GM12878 (cell line): ENCODE results near the gene SYCP2.

Experiments used
- BRCA1 ChIP-seq: IDR thresholded peaks from 2 replicates; pipeline ENCODE4 v1.6.1; 2011; ENCODE audit warnings: low read depth, low read length, improper control_type of control experiment
- POLR2A ChIP-seq: IDR thresholded peaks from 2 replicates; pipeline ENCODE4 v1.6.1; 2011; ENCODE audit warnings: low read depth, mild to moderate bottlenecking, low read length
- POLR2AphosphoS5 ChIP-seq: IDR thresholded peaks from 2 replicates; pipeline ENCODE4 v1.6.1; 2011; ENCODE audit warnings: mild to moderate bottlenecking, low read length, inconsistent platforms
- RAD21 ChIP-seq: IDR thresholded peaks from 2 replicates; pipeline ENCODE4 v1.6.1; 2011; ENCODE audit warnings: mild to moderate bottlenecking, low read depth, low read length, moderate library complexity; ENCODE audit not compliant: insufficient read depth
- TAF1 ChIP-seq: IDR thresholded peaks from 2 replicates; pipeline ENCODE4 v1.6.1; 2011; ENCODE audit warnings: mild to moderate bottlenecking, low read depth, low read length, borderline replicate concordance
- TF ChIP-seq, protein P1 (sequence below): IDR thresholded peaks from 2 replicates; pipeline ENCODE4 v1.6.1; 2012; ENCODE audit warnings: low read depth, low read length, improper control_type of control experiment
- TF ChIP-seq, protein P2 (sequence below): IDR thresholded peaks from 2 replicates; pipeline ENCODE4 v1.6.1; 2012; ENCODE audit warnings: mild to moderate bottlenecking, low read depth, low read length
- TF ChIP-seq, protein P3 (sequence below): fragments of 450-650 bp; IDR thresholded peaks from 2 replicates; pipeline ENCODE4 v1.6.1; 2014; ENCODE audit warnings: mild to moderate bottlenecking

DNA sequence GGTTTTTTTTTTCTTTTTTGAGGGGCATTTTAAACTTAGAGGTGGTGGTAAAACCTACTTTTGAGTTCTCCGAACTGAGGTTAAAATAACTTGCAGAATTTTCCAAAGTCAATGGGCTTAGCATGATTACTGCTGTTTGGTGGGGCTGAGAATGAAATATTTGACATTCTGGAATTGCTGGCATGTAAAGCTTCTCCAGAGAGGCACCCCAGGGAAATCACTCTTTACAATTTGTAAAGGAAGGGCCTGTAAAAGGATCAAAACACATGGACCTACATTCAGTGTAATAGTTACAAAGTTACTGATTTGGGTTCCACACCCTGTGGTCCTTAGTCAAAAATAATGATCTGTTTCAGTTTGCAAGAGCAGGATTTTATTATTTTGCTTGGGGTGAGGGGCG, 12.3 kb upstream of the SYCP2 start:
- TF ChIP-seq BRCA1 = no peak
- TF ChIP-seq, protein P1, sequence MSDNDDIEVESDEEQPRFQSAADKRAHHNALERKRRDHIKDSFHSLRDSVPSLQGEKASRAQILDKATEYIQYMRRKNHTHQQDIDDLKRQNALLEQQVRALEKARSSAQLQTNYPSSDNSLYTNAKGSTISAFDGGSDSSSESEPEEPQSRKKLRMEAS = no peak
- TF ChIP-seq, protein P2, sequence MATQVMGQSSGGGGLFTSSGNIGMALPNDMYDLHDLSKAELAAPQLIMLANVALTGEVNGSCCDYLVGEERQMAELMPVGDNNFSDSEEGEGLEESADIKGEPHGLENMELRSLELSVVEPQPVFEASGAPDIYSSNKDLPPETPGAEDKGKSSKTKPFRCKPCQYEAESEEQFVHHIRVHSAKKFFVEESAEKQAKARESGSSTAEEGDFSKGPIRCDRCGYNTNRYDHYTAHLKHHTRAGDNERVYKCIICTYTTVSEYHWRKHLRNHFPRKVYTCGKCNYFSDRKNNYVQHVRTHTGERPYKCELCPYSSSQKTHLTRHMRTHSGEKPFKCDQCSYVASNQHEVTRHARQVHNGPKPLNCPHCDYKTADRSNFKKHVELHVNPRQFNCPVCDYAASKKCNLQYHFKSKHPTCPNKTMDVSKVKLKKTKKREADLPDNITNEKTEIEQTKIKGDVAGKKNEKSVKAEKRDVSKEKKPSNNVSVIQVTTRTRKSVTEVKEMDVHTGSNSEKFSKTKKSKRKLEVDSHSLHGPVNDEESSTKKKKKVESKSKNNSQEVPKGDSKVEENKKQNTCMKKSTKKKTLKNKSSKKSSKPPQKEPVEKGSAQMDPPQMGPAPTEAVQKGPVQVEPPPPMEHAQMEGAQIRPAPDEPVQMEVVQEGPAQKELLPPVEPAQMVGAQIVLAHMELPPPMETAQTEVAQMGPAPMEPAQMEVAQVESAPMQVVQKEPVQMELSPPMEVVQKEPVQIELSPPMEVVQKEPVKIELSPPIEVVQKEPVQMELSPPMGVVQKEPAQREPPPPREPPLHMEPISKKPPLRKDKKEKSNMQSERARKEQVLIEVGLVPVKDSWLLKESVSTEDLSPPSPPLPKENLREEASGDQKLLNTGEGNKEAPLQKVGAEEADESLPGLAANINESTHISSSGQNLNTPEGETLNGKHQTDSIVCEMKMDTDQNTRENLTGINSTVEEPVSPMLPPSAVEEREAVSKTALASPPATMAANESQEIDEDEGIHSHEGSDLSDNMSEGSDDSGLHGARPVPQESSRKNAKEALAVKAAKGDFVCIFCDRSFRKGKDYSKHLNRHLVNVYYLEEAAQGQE = no peak
- no peak for TF ChIP-seq POLR2AphosphoS5
- no peak for TF ChIP-seq TAF1
- no peak for TF ChIP-seq POLR2A
- no peak for TF ChIP-seq RAD21
- TF ChIP-seq, protein P3, sequence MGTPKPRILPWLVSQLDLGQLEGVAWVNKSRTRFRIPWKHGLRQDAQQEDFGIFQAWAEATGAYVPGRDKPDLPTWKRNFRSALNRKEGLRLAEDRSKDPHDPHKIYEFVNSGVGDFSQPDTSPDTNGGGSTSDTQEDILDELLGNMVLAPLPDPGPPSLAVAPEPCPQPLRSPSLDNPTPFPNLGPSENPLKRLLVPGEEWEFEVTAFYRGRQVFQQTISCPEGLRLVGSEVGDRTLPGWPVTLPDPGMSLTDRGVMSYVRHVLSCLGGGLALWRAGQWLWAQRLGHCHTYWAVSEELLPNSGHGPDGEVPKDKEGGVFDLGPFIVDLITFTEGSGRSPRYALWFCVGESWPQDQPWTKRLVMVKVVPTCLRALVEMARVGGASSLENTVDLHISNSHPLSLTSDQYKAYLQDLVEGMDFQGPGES = no peak
